B cell (primary cell): ENCODE results near the gene POLD1. TPM values are rescaled to one million over a fixed set of nuclear protein-coding genes. Genes with fewer than 3 reads are reported as not detected.

ENCODE experiments used
- ATAC-seq: fragments of 200-7000 bp; cut with Tn5 transposase; one replicate; pipeline ENCODE4 v1.10.0; 2021; ENCODE audit warnings: low read depth, mild to moderate bottlenecking, moderate number of reproducible peaks, moderate library complexity
- CTCF ChIA-PET: fragments of 350-600 bp; sonication (Branson Sonifier 250); formaldehyde crosslinking; loops from one replicate; lab custom pipeline; 2021; ENCODE audit warnings: antibody characterized with exemption, inconsistent platforms; lab: Charles Lee
- POLR2A ChIA-PET: fragments of 350-600 bp; sonication (Branson Sonifier 250); formaldehyde crosslinking; loops from one replicate; lab custom pipeline; 2021; ENCODE audit warnings: antibody characterized with exemption; lab: Charles Lee
- DNase-seq: peaks from one replicate; pipeline ENCODE4 v3.0.0; 2013
- H2AFZ ChIP-seq: 2 replicates; pipeline ENCODE4 v1.6.1; 2012; ENCODE audit warnings: mild to moderate bottlenecking, low read depth, low read length; ENCODE audit not compliant: insufficient read depth, poor library complexity, severe bottlenecking
- H3K27ac ChIP-seq, 2 donors: 1 replicate in 1 of 2; 2 replicates in 1 of 2; pipeline ENCODE4 v1.5.1; 2012 to 2013; ENCODE audit warnings: low read length in 2 of 2, mild to moderate bottlenecking in 2 of 2, moderate library complexity in 1 of 2
- H3K27me3 ChIP-seq, 4 experiments: fragments of 200-600 bp in 1 of 4; sonication (generic) in 1 of 4; replicated peaks in 1 of 4; 1 replicate in 2 of 4; 2 replicates in 2 of 4; pipeline versions ENCODE4 v1.6.1 to v1.7.0; 2013 to 2016; ENCODE audit warnings: low read length in 3 of 4, mild to moderate bottlenecking in 2 of 4, mixed read lengths in 1 of 4, moderate library complexity in 1 of 4; ENCODE audit not compliant: insufficient read depth in 4 of 4, control insufficient read depth in 3 of 4; ENCODE audit errors: control extremely low read depth in 1 of 4
- H3K36me3 ChIP-seq, 2 experiments: replicated peaks in 1 of 2; 1 replicate in 1 of 2; 2 replicates in 1 of 2; pipeline versions ENCODE4 v1.6.1 to v1.7.1; 2013; ENCODE audit warnings: low read length in 1 of 2; ENCODE audit not compliant: insufficient read depth in 2 of 2, control insufficient read depth in 1 of 2; ENCODE audit errors: control extremely low read depth in 1 of 2, extremely low read depth in 1 of 2
- H3K4me1 ChIP-seq, 2 donors: fragments of 200-600 bp in 1 of 2; sonication (generic) in 1 of 2; 1 replicate in 1 of 2; 2 replicates in 1 of 2; pipeline versions ENCODE4 v1.5.1 to v1.6.1; 2013 to 2017; ENCODE audit warnings: low read length in 2 of 2; ENCODE audit not compliant: control insufficient read depth in 2 of 2, insufficient read depth in 2 of 2
- H3K4me2 ChIP-seq: replicated peaks from 2 replicates; pipeline ENCODE3; 2012; ENCODE audit warnings: mild to moderate bottlenecking, low read depth, low read length; ENCODE audit not compliant: poor library complexity, severe bottlenecking
- H3K4me3 ChIP-seq, 5 experiments: fragments of 200-600 bp in 1 of 5; sonication (generic) in 1 of 5; 1 replicate in 3 of 5; 2 replicates in 2 of 5; pipeline versions ENCODE4 v1.5.1 to v1.7.0; 2011 to 2016; ENCODE audit warnings: low read length in 4 of 5, mild to moderate bottlenecking in 4 of 5, low read depth in 2 of 5, control low read depth in 1 of 5, moderate library complexity in 1 of 5; ENCODE audit not compliant: insufficient read depth in 1 of 5; ENCODE audit errors: control extremely low read depth in 1 of 5, extremely low read depth in 1 of 5
- H3K79me2 ChIP-seq: fragments of 200-600 bp; sonication (generic); one replicate; pipeline ENCODE4 v1.6.0; 2016; ENCODE audit warnings: low read length; ENCODE audit not compliant: control insufficient read depth, insufficient read depth
- H3K9ac ChIP-seq: fragments of 200-600 bp; sonication (generic); 2 replicates; pipeline ENCODE4 v1.6.1; 2017; ENCODE audit warnings: mild to moderate bottlenecking, low read length, moderate library complexity
- H3K9me3 ChIP-seq, 3 donors: one replicate each; pipeline versions ENCODE4 v1.6.1 to v1.7.1; 2013; ENCODE audit warnings: low read length in 2 of 3; ENCODE audit not compliant: control insufficient read depth in 2 of 3, insufficient read depth in 1 of 3; ENCODE audit errors: control extremely low read depth in 1 of 3
- H4K20me1 ChIP-seq: 2 replicates; pipeline ENCODE4 v1.6.0; 2012; ENCODE audit warnings: mild to moderate bottlenecking, low read length; ENCODE audit not compliant: insufficient read depth, control insufficient read depth, poor library complexity, severe bottlenecking
- H3K27ac Mint-ChIP-seq: one replicate; pipeline ENCODE4 v1.8.0; 2021; ENCODE audit warnings: mixed read lengths
- H3K27me3 Mint-ChIP-seq: one replicate; pipeline ENCODE4 v1.8.0; 2021; ENCODE audit warnings: mixed read lengths
- H3K4me1 Mint-ChIP-seq: one replicate; pipeline ENCODE4 v1.8.0; 2021; ENCODE audit warnings: mixed read lengths
- H3K4me3 Mint-ChIP-seq: one replicate; pipeline ENCODE4 v1.8.0; 2021; ENCODE audit warnings: mixed read lengths
- H3K9me3 Mint-ChIP-seq: one replicate; pipeline ENCODE4 v1.8.0; 2022; ENCODE audit warnings: mixed read lengths; ENCODE audit not compliant: insufficient read depth
- EZH2 ChIP-seq: IDR thresholded peaks from 2 replicates; pipeline ENCODE4 v1.6.1; 2012; ENCODE audit warnings: borderline replicate concordance, low read depth, mild to moderate bottlenecking, moderate library complexity, low read length; ENCODE audit not compliant: insufficient read depth, poor library complexity, severe bottlenecking
- WGBS: methylation state at CpG from one replicate; pipeline ENCODE4 v1.1.5; 2013; ENCODE audit warnings: missing lambda C conversion rate; ENCODE audit not compliant: insufficient coverage; 5-methylcytosine and 5-hydroxymethylcytosine counted together
- intact Hi-C: fragments of 100-400 bp; cut with micrococcal nuclease; formaldehyde crosslinking; loops from one replicate; pipeline ENCODE4 v1.10.0; 2022
- polyA plus RNA-seq: library from polyadenylated mRNA; depleted of rRNA; stranded (reverse); fragments of >200 nt; gene quantifications from 2 replicates; pipeline ENCODE4 v1.2.3, GENCODE V29; 2012
- total RNA-seq, 2 donors: library from RNA; stranded (reverse); fragments of 120-200 nt in 1 of 2; gene quantifications; 1 replicate in 1 of 2; 2 replicates in 1 of 2; pipeline versions ENCODE4 v1.2.3 to v1.2.4, GENCODE V29; 2013 to 2022
- TF ChIP-seq, protein P1 (sequence below): fragments of 200-600 bp; IDR thresholded peaks from one replicate; pipeline ENCODE4 v1.8.0; 2022; ENCODE audit warnings: antibody characterized with exemption, mild to moderate bottlenecking

POLD1 gene
- total and polyA plus RNA-seq, 2 donors (not counting 1 experiment from before 2014, with no cell fraction given), result 43.6 to 65.2 TPM

DNA sequence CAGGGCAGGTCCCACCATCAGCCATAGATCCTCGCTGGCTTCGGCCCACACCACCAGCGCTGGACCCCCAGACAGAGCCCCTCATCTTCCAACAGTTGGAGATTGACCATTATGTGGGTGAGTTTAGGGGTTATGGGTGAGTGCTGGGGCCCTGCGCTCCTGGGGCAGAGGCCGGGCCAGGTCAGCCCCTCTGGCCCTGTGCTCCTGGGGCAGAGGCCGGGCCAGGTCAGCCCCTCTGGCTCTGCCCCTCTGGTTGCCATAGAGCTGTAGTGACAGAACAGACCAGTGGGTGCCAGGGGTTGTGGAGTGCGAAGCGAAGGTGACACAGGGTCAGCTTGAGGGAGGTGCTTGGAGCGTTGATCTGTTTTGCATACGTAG lies 15.2 kb downstream of the POLD1 start:
- no peaks in the 10 kb centered on the region for H3K27me3 Mint-ChIP-seq
- no peak overlapping the region for H3K27ac Mint-ChIP-seq
- H2AFZ ChIP-seq, result no peak overlapping the region
- H3K4me1 Mint-ChIP-seq, result no peaks in the 10 kb centered on the region
- H4K20me1 ChIP-seq, result no peaks in the 10 kb centered on the region
- peaks cover 32% of the 10 kb centered on the region for H3K79me2 ChIP-seq
- H3K9me3 ChIP-seq, result no peaks in the 10 kb centered on the region
- POLR2A ChIA-PET, result no interaction called here
- intact Hi-C loops, result no loop called here
- H3K27ac ChIP-seq, result no peak overlapping the region
- WGBS, result 93% methylated on average over 6 of the region's 10 CpGs
- no peak overlapping the region for H3K4me3 ChIP-seq
- CTCF ChIA-PET, result no interaction called here
- H3K4me1 ChIP-seq, result no peaks in the 10 kb centered on the region
- H3K27me3 ChIP-seq, result no peaks in the 10 kb centered on the region
- no peaks in the 10 kb centered on the region for H3K9me3 Mint-ChIP-seq
- TF ChIP-seq, protein P1, sequence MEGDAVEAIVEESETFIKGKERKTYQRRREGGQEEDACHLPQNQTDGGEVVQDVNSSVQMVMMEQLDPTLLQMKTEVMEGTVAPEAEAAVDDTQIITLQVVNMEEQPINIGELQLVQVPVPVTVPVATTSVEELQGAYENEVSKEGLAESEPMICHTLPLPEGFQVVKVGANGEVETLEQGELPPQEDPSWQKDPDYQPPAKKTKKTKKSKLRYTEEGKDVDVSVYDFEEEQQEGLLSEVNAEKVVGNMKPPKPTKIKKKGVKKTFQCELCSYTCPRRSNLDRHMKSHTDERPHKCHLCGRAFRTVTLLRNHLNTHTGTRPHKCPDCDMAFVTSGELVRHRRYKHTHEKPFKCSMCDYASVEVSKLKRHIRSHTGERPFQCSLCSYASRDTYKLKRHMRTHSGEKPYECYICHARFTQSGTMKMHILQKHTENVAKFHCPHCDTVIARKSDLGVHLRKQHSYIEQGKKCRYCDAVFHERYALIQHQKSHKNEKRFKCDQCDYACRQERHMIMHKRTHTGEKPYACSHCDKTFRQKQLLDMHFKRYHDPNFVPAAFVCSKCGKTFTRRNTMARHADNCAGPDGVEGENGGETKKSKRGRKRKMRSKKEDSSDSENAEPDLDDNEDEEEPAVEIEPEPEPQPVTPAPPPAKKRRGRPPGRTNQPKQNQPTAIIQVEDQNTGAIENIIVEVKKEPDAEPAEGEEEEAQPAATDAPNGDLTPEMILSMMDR, result no peak
- TF ChIP-seq EZH2, result no peak
- no peak overlapping the region for H3K9ac ChIP-seq
- ATAC-seq (no peak), DNase-seq (no peak)
- H3K4me3 Mint-ChIP-seq, result no peak overlapping the region
- H3K4me2 ChIP-seq, result no peak overlapping the region
- peaks cover 0 to 19% of the 10 kb centered on the region in 2 experiments for H3K36me3 ChIP-seq

DNA sequence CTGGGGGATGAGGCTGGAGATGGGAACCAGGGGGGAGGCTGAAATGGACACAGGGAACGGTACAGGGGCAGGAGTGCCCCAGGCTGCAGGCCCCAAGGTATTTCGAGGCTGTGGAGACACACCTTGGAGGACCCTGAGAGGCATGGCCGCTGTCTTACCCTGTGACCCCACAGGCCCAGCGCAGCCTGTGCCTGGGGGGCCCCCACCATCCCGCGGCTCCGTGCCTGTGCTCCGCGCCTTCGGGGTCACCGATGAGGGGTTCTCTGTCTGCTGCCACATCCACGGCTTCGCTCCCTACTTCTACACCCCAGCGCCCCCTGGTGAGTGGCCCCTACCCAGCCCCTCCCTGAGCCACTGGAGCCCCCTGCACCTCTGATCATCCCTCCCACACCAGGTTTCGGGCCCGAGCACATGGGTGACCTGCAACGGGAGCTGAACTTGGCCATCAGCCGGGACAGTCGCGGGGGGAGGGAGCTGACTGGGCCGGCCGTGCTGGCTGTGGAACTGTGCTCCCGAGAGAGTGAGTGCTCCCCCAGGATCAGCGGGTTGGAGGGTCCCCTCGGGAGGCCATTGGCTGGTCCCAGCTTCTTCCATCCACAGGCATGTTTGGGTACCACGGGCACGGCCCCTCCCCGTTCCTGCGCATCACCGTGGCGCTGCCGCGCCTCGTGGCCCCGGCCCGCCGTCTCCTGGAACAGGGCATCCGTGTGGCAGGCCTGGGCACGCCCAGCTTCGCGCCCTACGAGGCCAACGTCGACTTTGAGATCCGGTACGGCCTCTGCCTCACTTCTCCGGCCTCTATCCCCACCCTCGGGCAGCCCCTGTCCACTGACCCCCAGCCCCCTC lies 17.7 kb downstream of the POLD1 start:
- no peak overlapping the region for H3K4me2 ChIP-seq
- Mint-ChIP-seq H3K27ac (no peak overlapping the region), H3K4me1 (no peaks in the 10 kb centered on the region), H3K9me3 (no peaks in the 10 kb centered on the region), H3K27me3 (no peaks in the 10 kb centered on the region), H3K4me3 (no peak overlapping the region)
- no peak overlapping the region for H3K4me3 ChIP-seq
- H3K27me3 ChIP-seq, result no peaks in the 10 kb centered on the region
- no peak overlapping the region for H2AFZ ChIP-seq
- no peaks in the 10 kb centered on the region for H3K4me1 ChIP-seq
- H4K20me1 ChIP-seq, result no peaks in the 10 kb centered on the region
- H3K36me3 ChIP-seq, result peaks cover 0 to 19% of the 10 kb centered on the region in 2 experiments
- no peak overlapping the region for H3K9ac ChIP-seq
- ChIA-PET POLR2A (no interaction called here), CTCF (no interaction called here)
- peaks cover 25% of the 10 kb centered on the region for H3K79me2 ChIP-seq
- whole genome bisulfite sequencing, result 94% methylated on average over 48 of the region's 48 CpGs
- H3K27ac ChIP-seq, result no peak overlapping the region
- DNase-seq, result no peak
- H3K9me3 ChIP-seq, result no peaks in the 10 kb centered on the region
- ATAC-seq, result no peak
- intact Hi-C loops, result no loop called here
- TF ChIP-seq, protein P1, result no peak
- no peak for TF ChIP-seq EZH2
